Psoas muscle (tissue), 8 donors: ENCODE results near the gene EHD1. TPM values are rescaled to one million over a fixed set of nuclear protein-coding genes. Genes with fewer than 3 reads are reported as not detected.

Experiments
- ATAC-seq, 4 donors: fragments of 200-7000 bp; cut with Tn5 transposase; one replicate each; pipeline ENCODE4 v1.9.1; 2020; ENCODE audit warnings: moderate library complexity in 3 of 4, mild to moderate bottlenecking in 2 of 4
- DNase-seq, 2 donors: peaks; one replicate each; pipeline ENCODE4 v3.0.0-alpha.2; 2020
- H3K27ac ChIP-seq: fragments of 200-600 bp; one replicate; pipeline ENCODE4 v1.8.0; 2022
- H3K27me3 ChIP-seq, 3 donors: fragments of 200-600 bp in 1 of 3; one replicate each; pipeline versions ENCODE4 v1.6.1 to v1.8.0; 2013 to 2022; ENCODE audit warnings: low read length in 2 of 3, mild to moderate bottlenecking in 2 of 3, moderate library complexity in 1 of 3; ENCODE audit not compliant: insufficient read depth in 3 of 3
- H3K36me3 ChIP-seq, 2 donors: fragments of 200-600 bp in 1 of 2; one replicate each; pipeline versions ENCODE4 v1.6.1 to v1.8.0; 2013 to 2022; ENCODE audit warnings: low read depth in 1 of 2, mild to moderate bottlenecking in 1 of 2, moderate library complexity in 1 of 2; ENCODE audit not compliant: insufficient read depth in 1 of 2
- H3K4me1 ChIP-seq: fragments of 200-600 bp; one replicate; pipeline ENCODE4 v1.8.0; 2022
- H3K4me3 ChIP-seq: fragments of 200-600 bp; one replicate; pipeline ENCODE4 v1.8.0; 2022; ENCODE audit warnings: mild to moderate bottlenecking
- H3K9me3 ChIP-seq: fragments of 200-600 bp; one replicate; pipeline ENCODE4 v1.8.0; 2022
- CTCF ChIP-seq: fragments of 200-600 bp; IDR thresholded peaks from one replicate; pipeline ENCODE4 v1.8.0; 2022; ENCODE audit warnings: antibody characterized with exemption
- WGBS, 3 donors: extraction: QIAGEN DNeasy Blood & Tissue Kit; methylation state at CpG; one replicate each; pipeline versions ENCODE4 v1.1.6 to v1.1.7; 2013; 5-methylcytosine and 5-hydroxymethylcytosine counted together
- intact Hi-C, 2 donors: fragments of 100-400 bp; cut with DNase I; formaldehyde crosslinking; loops; one replicate each; pipeline versions ENCODE4 v1.11.0 to v1.14.2; 2022
- polyA plus RNA-seq, 3 donors: library from polyadenylated mRNA; stranded (reverse); fragments of 200-250 nt; gene quantifications; one replicate each; pipeline ENCODE4 v1.2.3, GENCODE V29; 2013
- total RNA-seq, 4 donors: library from RNA; stranded (reverse); fragmentation: NEBNext Ultra II Directional in 2 of 4; extraction: Animal tissue kit (Norgen Biotek cat#: 25700) in 2 of 4; gene quantifications; one replicate each; pipeline versions ENCODE4 v1.2.1 to v1.2.4, GENCODE V29; 2021 to 2023
- donor health status: healthy with polysubstance abuse.
- donor health status: DM: no; HTN: no; CAD: no; lungs with moderate emphysema.
- donor health status: Bipolar disorder and iron deficiency.
- donor health status: healthy.
- donor health status: DM: yes; HTN: yes; CAD: no.
- donor health status: DM: no; HTN: no; CAD: no.
- donor health status: DM: no; HTN: no; CAD: no.
- donor health status: DM: yes; HTN: yes; CAD: no.

The EHD1 gene
- total and polyA plus RNA-seq, 7 donors, result 23.5 to 174 (median 58.8) TPM

- Histone ChIP-seq H3K4me3 (no peak overlapping the region), H3K9me3 (no peaks in the 10 kb centered on the region), H3K27ac (no peak overlapping the region), H3K4me1 (no peaks in the 10 kb centered on the region), H3K36me3 (no peaks in the 10 kb centered on the region), H3K27me3 (no peaks in the 10 kb centered on the region)
- intact Hi-C loops, result no loop called here
- no peak for TF ChIP-seq CTCF
- ATAC-seq (no peak), DNase-seq (no peak)
- 90 to 92% (median 91%) methylated on average over 28 of the region's 28 CpGs for WGBS, 3 donors
These were observed 39.7 kb downstream of the EHD1 start for GRCh38 chr11:64838600-64839334.

GRCh38 chr11:64837887-64838351 lies 40.5 kb downstream of the EHD1 start:
- intact Hi-C loops, result no loop called here
- Histone ChIP-seq H3K4me1 (no peaks in the 10 kb centered on the region), H3K36me3 (no peaks in the 10 kb centered on the region), H3K27ac (no peak overlapping the region), H3K27me3 (no peaks in the 10 kb centered on the region), H3K4me3 (no peak overlapping the region), H3K9me3 (no peaks in the 10 kb centered on the region)
- no peak for TF ChIP-seq CTCF
- DNase-seq, result no peak
- no peak for ATAC-seq
- 90 to 95% (median 92%) methylated on average over 9 to 10 of the region's 10 CpGs for WGBS, 3 donors

GRCh38 chr11:64836448-64837072 lies 41.9 kb downstream of the EHD1 start:
- Histone ChIP-seq H3K4me3 (no peak overlapping the region), H3K36me3 (no peaks in the 10 kb centered on the region), H3K27ac (no peak overlapping the region), H3K4me1 (no peaks in the 10 kb centered on the region), H3K27me3 (no peaks in the 10 kb centered on the region), H3K9me3 (no peaks in the 10 kb centered on the region)
- DNase-seq (no peak), ATAC-seq (no peak)
- intact Hi-C loops, result no loop called here
- 75 to 90% (median 82%) methylated on average over 11 to 16 of the region's 16 CpGs for WGBS, 3 donors
- TF ChIP-seq CTCF, result no peak

GRCh38 chr11:64835616-64836447 lies 42.6 kb downstream of the EHD1 start:
- no peak overlapping the region for H3K4me3 ChIP-seq
- TF ChIP-seq CTCF, result no peak
- DNase-seq, result no peak
- no peaks in the 10 kb centered on the region for H3K4me1 ChIP-seq
- no peaks in the 10 kb centered on the region for H3K36me3 ChIP-seq
- H3K9me3 ChIP-seq, result no peaks in the 10 kb centered on the region
- no peak for ATAC-seq
- H3K27ac ChIP-seq, result no peak overlapping the region
- intact Hi-C loops, result no loop called here
- no peaks in the 10 kb centered on the region for H3K27me3 ChIP-seq
- WGBS, 3 donors, result 84 to 88% (median 86%) methylated on average over 13 to 17 of the region's 17 CpGs
